Neural progenitor cell (in vitro differentiated cells): ENCODE results near the gene ST7.

Experiments used
- EZH2 ChIP-seq: fragments of 200-600 bp; sonication (generic); IDR thresholded peaks from 2 replicates; pipeline ENCODE4 v1.6.1; 2017; ENCODE audit warnings: antibody characterized with exemption, mild to moderate bottlenecking, moderate library complexity
- TF ChIP-seq, protein P1 (sequence below): fragments of 200-600 bp; sonication (generic); IDR thresholded peaks from 2 replicates; pipeline ENCODE4 v1.5.1; 2017; ENCODE audit warnings: antibody characterized with exemption, mild to moderate bottlenecking

DNA sequence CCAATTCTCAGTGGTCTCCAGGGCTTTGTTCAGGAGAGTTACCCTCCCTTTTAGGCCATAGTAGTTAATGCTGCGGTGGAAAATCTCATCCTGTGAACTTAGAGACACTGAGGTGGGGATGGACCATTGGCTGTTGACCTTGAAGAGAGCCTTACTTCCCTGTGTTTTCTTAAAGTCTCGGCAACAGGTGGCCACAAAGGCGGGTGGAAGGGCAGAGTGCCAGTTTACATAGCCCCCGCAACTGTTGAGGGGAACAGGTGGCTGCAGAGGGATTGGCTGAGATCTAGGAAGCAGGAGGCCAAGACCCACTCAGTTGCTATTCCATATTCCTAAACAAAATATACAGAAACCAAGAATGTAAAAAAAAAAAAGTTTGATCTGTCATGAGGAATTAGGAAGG lies 160.6 kb downstream of the ST7 start:
- TF ChIP-seq, protein P1, sequence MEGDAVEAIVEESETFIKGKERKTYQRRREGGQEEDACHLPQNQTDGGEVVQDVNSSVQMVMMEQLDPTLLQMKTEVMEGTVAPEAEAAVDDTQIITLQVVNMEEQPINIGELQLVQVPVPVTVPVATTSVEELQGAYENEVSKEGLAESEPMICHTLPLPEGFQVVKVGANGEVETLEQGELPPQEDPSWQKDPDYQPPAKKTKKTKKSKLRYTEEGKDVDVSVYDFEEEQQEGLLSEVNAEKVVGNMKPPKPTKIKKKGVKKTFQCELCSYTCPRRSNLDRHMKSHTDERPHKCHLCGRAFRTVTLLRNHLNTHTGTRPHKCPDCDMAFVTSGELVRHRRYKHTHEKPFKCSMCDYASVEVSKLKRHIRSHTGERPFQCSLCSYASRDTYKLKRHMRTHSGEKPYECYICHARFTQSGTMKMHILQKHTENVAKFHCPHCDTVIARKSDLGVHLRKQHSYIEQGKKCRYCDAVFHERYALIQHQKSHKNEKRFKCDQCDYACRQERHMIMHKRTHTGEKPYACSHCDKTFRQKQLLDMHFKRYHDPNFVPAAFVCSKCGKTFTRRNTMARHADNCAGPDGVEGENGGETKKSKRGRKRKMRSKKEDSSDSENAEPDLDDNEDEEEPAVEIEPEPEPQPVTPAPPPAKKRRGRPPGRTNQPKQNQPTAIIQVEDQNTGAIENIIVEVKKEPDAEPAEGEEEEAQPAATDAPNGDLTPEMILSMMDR, result no peak
- TF ChIP-seq EZH2, result no peak
